GM10248 (cell line): ENCODE results near the gene CHST1.

ENCODE experiments used
- CTCF ChIA-PET: fragments of 300-600 bp; sonication (Branson Sonifier 250); formaldehyde crosslinking; extraction: SDS; loops from one replicate; lab custom pipeline; 2021; ENCODE audit warnings: antibody characterized with exemption; lab: Yijun Ruan, JAX
- POLR2A ChIA-PET: fragments of 350-650 bp; sonication (Branson Sonifier 250); formaldehyde crosslinking; extraction: SDS; loops from one replicate; lab custom pipeline; 2020; ENCODE audit warnings: antibody characterized with exemption; lab: Yijun Ruan, JAX
- DNase-seq: peaks from one replicate; pipeline ENCODE4 v3.0.0; 2012; ENCODE audit errors: extremely low spot score
- CTCF ChIP-seq: IDR thresholded peaks from 2 replicates; pipeline ENCODE4 v1.5.1; 2012; ENCODE audit warnings: mild to moderate bottlenecking, low read depth; ENCODE audit errors: extremely low read depth, missing control alignments, control extremely low read depth

The CHST1 gene

GRCh38 chr11:45665206-45665932, at the start of gene CHST1:
Gene CHST1 (minus strand): TSS chr11:45665622. CDS start chr11:45650923, 14,699 bp downstream.
- ChIA-PET POLR2A (no interaction called here), CTCF (interaction anchor here (0.8 to 2.6 kb wide), 3 partner anchors 9 to 105 kb away, joined by 3 to 15 read pairs (median 3); no protein-coding TSS in a partner anchor)
- DNase-seq = no peak
- no peak for TF ChIP-seq CTCF

- no peak for DNase-seq
- ChIA-PET CTCF (interaction anchor here (0.9 to 1.2 kb wide), 2 partner anchors 10 to 58 kb away, joined by 4 read pairs; no protein-coding TSS in a partner anchor), POLR2A (no interaction called here)
- no peak for TF ChIP-seq CTCF
Observed at GRCh38 chr11:45713573-45713972, 48.2 kb upstream of the CHST1 start.

GRCh38 chr11:45710561-45710960, 45.1 kb upstream of the CHST1 start:
- no peak for DNase-seq
- CTCF ChIA-PET = interaction anchor here (1.3 to 1.8 kb wide), 3 partner anchors 11 to 61 kb away, joined by 3 to 5 read pairs (median 5); no protein-coding TSS in a partner anchor
- no peak for TF ChIP-seq CTCF
- POLR2A ChIA-PET = no interaction called here

- ChIA-PET POLR2A (no interaction called here), CTCF (interaction anchor here (1.3 kb wide), 1 partner anchor 63 kb away, joined by 3 read pairs; no protein-coding TSS in a partner anchor)
- no peak for TF ChIP-seq CTCF
- no peak for DNase-seq
Observed at GRCh38 chr11:45708887-45709663, 43.7 kb upstream of the CHST1 start.

- CTCF ChIA-PET = interaction anchor here (1.1 to 2.3 kb wide), 4 partner anchors 9 to 67 kb away, joined by 4 to 8 read pairs (median 5); no protein-coding TSS in a partner anchor
- POLR2A ChIA-PET = no interaction called here
- DNase-seq = no peak
- no peak for TF ChIP-seq CTCF
Observed at GRCh38 chr11:45704635-45705034, 39.2 kb upstream of the CHST1 start.

GRCh38 chr11:45704133-45704532, 38.7 kb upstream of the CHST1 start:
- no peak for TF ChIP-seq CTCF
- ChIA-PET CTCF (interaction anchor here (1.1 to 2.3 kb wide), 4 partner anchors 10 to 67 kb away, joined by 4 to 8 read pairs (median 5); no protein-coding TSS in a partner anchor), POLR2A (interaction anchor here (0.6 kb wide), 1 partner anchor 115 kb away, joined by 5 read pairs; no protein-coding TSS in a partner anchor)
- no peak for DNase-seq
